Thymus (tissue), 11 donors: Measurements from ENCODE around the gene CREB5. TPM values are rescaled to one million over a fixed set of nuclear protein-coding genes. Genes with fewer than 3 reads are reported as not detected.

Experiments used
- DNase-seq, 9 donors: peaks; one replicate each; pipeline ENCODE4 v3.0.0-alpha.2; 2013; ENCODE audit warnings: low spot score in 9 of 9, low read depth in 6 of 9, missing footprints in 1 of 9
- H3K27ac ChIP-seq, 2 donors: one replicate each; pipeline ENCODE4 v1.5.1; 2013; ENCODE audit warnings: control low read depth in 1 of 2, low read depth in 1 of 2, low read length in 1 of 2, mild to moderate bottlenecking in 1 of 2, moderate library complexity in 1 of 2
- H3K27me3 ChIP-seq, 2 donors: one replicate each; pipeline ENCODE4 v1.5.1; 2013; ENCODE audit warnings: low read length in 1 of 2; ENCODE audit not compliant: control insufficient read depth in 2 of 2, insufficient read depth in 1 of 2
- H3K36me3 ChIP-seq, 2 donors: one replicate each; pipeline ENCODE4 v1.5.1; 2013; ENCODE audit warnings: low read length in 1 of 2, mild to moderate bottlenecking in 1 of 2, moderate library complexity in 1 of 2; ENCODE audit not compliant: control insufficient read depth in 2 of 2, insufficient read depth in 2 of 2
- H3K4me1 ChIP-seq, 2 donors: one replicate each; pipeline ENCODE4 v1.5.1; 2013; ENCODE audit warnings: low read length in 2 of 2; ENCODE audit not compliant: control insufficient read depth in 2 of 2, insufficient read depth in 2 of 2
- H3K4me3 ChIP-seq, 2 donors: one replicate each; pipeline ENCODE4 v1.5.1; 2013; ENCODE audit warnings: low read length in 2 of 2, control low read depth in 1 of 2, mild to moderate bottlenecking in 1 of 2
- H3K9me3 ChIP-seq, 2 donors: one replicate each; pipeline ENCODE4 v1.5.1; 2013; ENCODE audit warnings: low read length in 1 of 2, mild to moderate bottlenecking in 1 of 2; ENCODE audit not compliant: control insufficient read depth in 2 of 2, insufficient read depth in 1 of 2
- WGBS: extraction: QIAGEN DNeasy Blood & Tissue Kit; methylation state at CpG from one replicate; pipeline ENCODE4 v1.1.7; 2013; 5-methylcytosine and 5-hydroxymethylcytosine counted together
- polyA plus RNA-seq: library from polyadenylated mRNA; stranded (reverse); fragments of 200-250 nt; gene quantifications from one replicate; pipeline ENCODE4 v1.2.3, GENCODE V29; 2013
- total RNA-seq: library from RNA; stranded (reverse); fragments of 120-200 nt; gene quantifications from one replicate; pipeline ENCODE4 v1.2.4, GENCODE V29; 2013
- donor health status: healthy.

Gene CREB5
- total and polyA plus RNA-seq, 2 donors = 1.1 to 5.4 TPM

DNA sequence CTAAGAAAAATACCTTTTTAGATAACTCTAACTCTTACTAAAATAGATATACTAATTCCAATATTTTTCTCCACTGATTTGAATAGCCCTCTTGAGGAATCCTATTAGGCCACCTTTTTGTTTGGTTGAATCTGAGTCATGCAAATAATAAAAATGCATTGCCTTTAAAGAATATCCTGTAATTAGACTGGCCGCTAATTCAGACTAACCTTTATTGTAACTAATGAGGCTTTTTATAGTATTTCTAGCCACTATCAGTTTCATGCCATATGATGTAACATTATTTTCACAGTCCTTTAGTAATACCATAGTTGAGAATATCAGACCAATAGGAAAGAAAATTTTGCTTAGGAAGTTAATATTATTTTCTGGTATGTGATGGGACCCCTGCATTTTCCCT lies 90.1 kb downstream of the CREB5 start:
- H3K4me3 ChIP-seq = no peak overlapping the region
- no peak for DNase-seq
- H3K27ac ChIP-seq = no peak overlapping the region
- 100% methylated on average over 1 of the region's 1 CpG for WGBS
- H3K27me3 ChIP-seq = no peaks in the 10 kb centered on the region
- H3K9me3 ChIP-seq = no peaks in the 10 kb centered on the region
- H3K36me3 ChIP-seq = no peaks in the 10 kb centered on the region
- no peaks in the 10 kb centered on the region for H3K4me1 ChIP-seq

GRCh38 chr7:28503396-28503795 lies 91.1 kb downstream of the CREB5 start:
- Histone ChIP-seq H3K36me3 (no peaks in the 10 kb centered on the region), H3K9me3 (no peaks in the 10 kb centered on the region), H3K27me3 (no peaks in the 10 kb centered on the region), H3K27ac (no peak overlapping the region), H3K4me3 (no peak overlapping the region), H3K4me1 (no peaks in the 10 kb centered on the region)
- WGBS = 96% methylated on average over 3 of the region's 3 CpGs
- DNase-seq = no peak

DNA sequence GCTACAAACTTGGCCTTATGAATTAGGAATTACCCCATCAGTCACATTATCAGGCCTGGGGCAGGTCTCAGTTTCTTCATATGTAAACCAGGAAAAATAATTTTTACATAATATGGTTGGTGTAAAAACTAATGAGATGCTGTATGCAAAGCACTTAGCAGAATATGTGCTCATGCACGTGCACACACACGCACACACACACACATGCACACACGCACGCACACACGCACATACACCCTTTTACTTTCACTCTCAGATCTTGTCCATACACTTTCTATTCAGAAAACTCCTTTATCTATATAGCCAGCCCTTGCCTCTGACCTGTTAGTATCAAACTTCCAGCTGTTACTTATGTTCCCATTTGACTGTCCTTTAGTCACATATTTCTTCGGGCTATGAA lies 92.7 kb downstream of the CREB5 start:
- Histone ChIP-seq H3K36me3 (no peaks in the 10 kb centered on the region), H3K4me3 (no peak overlapping the region), H3K4me1 (no peaks in the 10 kb centered on the region), H3K27me3 (no peaks in the 10 kb centered on the region), H3K9me3 (no peaks in the 10 kb centered on the region), H3K27ac (no peak overlapping the region)
- 92% methylated on average over 6 of the region's 6 CpGs for WGBS
- no peak for DNase-seq

DNA sequence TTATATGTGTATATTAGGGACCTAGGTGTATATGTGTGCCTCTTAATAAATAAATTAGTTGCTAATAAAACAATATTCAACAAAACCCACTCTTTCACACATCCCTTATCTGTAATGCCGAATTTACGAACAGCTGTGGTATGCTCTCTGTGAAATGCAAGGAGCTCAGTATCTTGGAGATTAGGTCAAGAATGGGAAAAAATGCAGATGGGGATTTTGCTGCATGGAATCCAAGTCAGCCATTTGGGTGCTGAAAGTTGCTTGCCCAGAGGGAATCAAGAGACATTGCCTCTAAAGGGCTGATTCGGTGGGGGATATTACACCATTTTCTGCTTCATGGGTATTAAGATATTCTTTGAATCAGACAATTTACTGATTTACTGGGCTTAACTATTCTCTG lies 93.5 kb downstream of the CREB5 start:
- WGBS = 64% methylated on average over 3 of the region's 3 CpGs
- Histone ChIP-seq H3K27me3 (no peaks in the 10 kb centered on the region), H3K9me3 (no peaks in the 10 kb centered on the region), H3K4me3 (no peak overlapping the region), H3K4me1 (no peaks in the 10 kb centered on the region), H3K27ac (no peak overlapping the region), H3K36me3 (no peaks in the 10 kb centered on the region)
- no peak for DNase-seq

GRCh38 chr7:28507525-28508282 lies 95.4 kb downstream of the CREB5 start:
- no peak overlapping the region for H3K27ac ChIP-seq
- H3K27me3 ChIP-seq = no peaks in the 10 kb centered on the region
- no peak for DNase-seq
- 96% methylated on average over 11 of the region's 11 CpGs for WGBS
- no peaks in the 10 kb centered on the region for H3K4me1 ChIP-seq
- no peaks in the 10 kb centered on the region for H3K9me3 ChIP-seq
- H3K4me3 ChIP-seq = no peak overlapping the region
- H3K36me3 ChIP-seq = no peaks in the 10 kb centered on the region

- H3K27me3 ChIP-seq = no peaks in the 10 kb centered on the region
- peak in 2 of 9 donors; percentile 5 to 19 for DNase-seq
- no peaks in the 10 kb centered on the region for H3K9me3 ChIP-seq
- H3K27ac ChIP-seq = peak overlapping the region in 1 of 2 donors; percentile 21
- no peaks in the 10 kb centered on the region for H3K36me3 ChIP-seq
- no peak overlapping the region for H3K4me3 ChIP-seq
- WGBS = 58% methylated on average over 12 of the region's 12 CpGs
- H3K4me1 ChIP-seq = no peaks in the 10 kb centered on the region
Measured at GRCh38 chr7:28509251-28510025, 97.1 kb downstream of the CREB5 start.

GRCh38 chr7:28510026-28510369 lies 97.7 kb downstream of the CREB5 start:
- Histone ChIP-seq H3K27me3 (no peaks in the 10 kb centered on the region), H3K4me1 (no peaks in the 10 kb centered on the region), H3K27ac (peak overlapping the region in 1 of 2 donors; percentile 21), H3K36me3 (no peaks in the 10 kb centered on the region), H3K9me3 (no peaks in the 10 kb centered on the region), H3K4me3 (no peak overlapping the region)
- WGBS = 72% methylated on average over 2 of the region's 2 CpGs
- DNase-seq = no peak

DNA sequence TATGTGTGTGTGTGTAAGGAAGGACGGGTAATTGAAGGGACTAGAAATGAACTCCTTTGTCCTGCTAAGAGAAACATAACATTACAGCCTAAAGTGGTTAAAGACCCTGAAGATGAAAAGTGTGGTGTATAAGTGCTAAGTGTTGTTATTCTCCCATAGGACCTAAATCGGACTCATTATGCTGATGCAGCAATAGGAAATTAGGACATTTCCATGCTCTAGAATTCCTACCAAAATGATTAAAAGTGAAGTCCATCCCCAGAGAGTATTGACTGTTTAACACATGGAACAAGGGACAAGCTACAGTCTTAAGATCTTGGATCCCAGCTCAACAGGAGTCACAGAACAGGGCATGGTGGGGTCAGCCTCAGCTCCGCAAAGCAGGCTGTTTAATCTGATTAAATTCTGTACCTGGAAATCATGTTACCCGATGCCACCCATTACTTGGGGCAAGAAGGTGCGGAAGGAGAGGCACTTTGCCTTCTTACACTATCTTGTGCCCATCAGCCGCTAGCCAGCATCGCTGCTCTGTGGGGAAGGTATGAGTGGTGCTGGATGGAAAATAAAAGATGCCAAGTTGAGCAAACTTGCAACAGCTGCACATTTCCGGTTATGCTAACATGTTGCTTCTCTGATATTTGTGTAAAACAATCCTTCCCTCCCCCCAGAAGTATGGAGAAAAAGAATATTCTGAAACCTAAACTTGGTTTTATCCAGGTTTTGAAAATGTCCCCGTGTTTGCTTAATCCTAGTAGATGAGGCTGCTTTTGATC lies 100.5 kb downstream of the CREB5 start:
- Histone ChIP-seq H3K9me3 (no peaks in the 10 kb centered on the region), H3K36me3 (no peaks in the 10 kb centered on the region), H3K27ac (no peak overlapping the region), H3K27me3 (no peaks in the 10 kb centered on the region), H3K4me3 (no peak overlapping the region), H3K4me1 (no peaks in the 10 kb centered on the region)
- DNase-seq = no peak
- 95% methylated on average over 9 of the region's 9 CpGs for WGBS
